SK-N-SH treated with all-trans-retinoic acid at 6 μM for 48 hours (cell line): Measurements from ENCODE around the gene GRAMD4.

Experiments
- ATAC-seq: fragments of 200-7000 bp; cut with Tn5 transposase; 3 replicates; pipeline ENCODE4 v1.9.1; 2020; ENCODE audit warnings: mild to moderate bottlenecking, moderate library complexity
- BACH2 ChIP-seq: fragments of 250-450 bp; sonication (Bioruptor Pico); IDR thresholded peaks from 2 replicates; pipeline ENCODE4 v1.9.0; 2021; ENCODE audit warnings: mild to moderate bottlenecking, borderline replicate concordance
- CSDC2 ChIP-seq: fragments of 250-450 bp; sonication (Bioruptor Pico); IDR thresholded peaks from 2 replicates; pipeline ENCODE4 v1.5.0; 2020; ENCODE audit warnings: mild to moderate bottlenecking, moderate library complexity
- ESRRG ChIP-seq: fragments of 250-450 bp; sonication (Bioruptor Pico); IDR thresholded peaks from 2 replicates; pipeline ENCODE4 v1.6.1; 2021; ENCODE audit warnings: mild to moderate bottlenecking
- OSR1 ChIP-seq: fragments of 250-450 bp; sonication (Bioruptor Pico); IDR thresholded peaks from 2 replicates; pipeline ENCODE4 v1.8.0; 2022; ENCODE audit warnings: moderate library complexity, mild to moderate bottlenecking, inconsistent platforms
- PATZ1 ChIP-seq: fragments of 250-450 bp; sonication (Bioruptor Pico); IDR thresholded peaks from 2 replicates; pipeline ENCODE4 v1.8.0; 2020; ENCODE audit warnings: mild to moderate bottlenecking, moderate library complexity, borderline replicate concordance
- POU6F1 ChIP-seq: fragments of 250-450 bp; sonication (Bioruptor Pico); IDR thresholded peaks from 2 replicates; pipeline ENCODE4 v1.8.0; 2021; ENCODE audit warnings: low read depth, mild to moderate bottlenecking, moderate library complexity, borderline replicate concordance
- PPARA ChIP-seq: fragments of 250-450 bp; sonication (Bioruptor Pico); IDR thresholded peaks from 2 replicates; pipeline ENCODE4 v1.5.0; 2020; ENCODE audit warnings: mild to moderate bottlenecking, borderline replicate concordance
- RARB ChIP-seq: fragments of 250-450 bp; sonication (Bioruptor Pico); IDR thresholded peaks from 2 replicates; pipeline ENCODE4 v1.8.0; 2021; ENCODE audit warnings: mild to moderate bottlenecking, moderate library complexity
- SNAI2 ChIP-seq: fragments of 250-450 bp; sonication (Bioruptor Pico); IDR thresholded peaks from 2 replicates; pipeline ENCODE4 v1.5.0; 2020; ENCODE audit warnings: mild to moderate bottlenecking, moderate library complexity
- TCF4 ChIP-seq: fragments of 250-450 bp; sonication (Bioruptor Pico); IDR thresholded peaks from 2 replicates; pipeline ENCODE4 v1.8.0; 2021; ENCODE audit warnings: mild to moderate bottlenecking, moderate library complexity, borderline replicate concordance
- TOX ChIP-seq: fragments of 250-450 bp; sonication (Bioruptor Pico); IDR thresholded peaks from 2 replicates; pipeline ENCODE4 v1.8.0; 2021; ENCODE audit warnings: mild to moderate bottlenecking, moderate library complexity, borderline replicate concordance
- TSHZ2 ChIP-seq: fragments of 250-450 bp; sonication (Bioruptor Pico); IDR thresholded peaks from 2 replicates; pipeline ENCODE4 v1.5.0; 2020; ENCODE audit warnings: mild to moderate bottlenecking, moderate library complexity
- ZC3H10 ChIP-seq: fragments of 250-450 bp; sonication (Bioruptor Pico); IDR thresholded peaks from 2 replicates; pipeline ENCODE4 v1.5.1; 2021; ENCODE audit warnings: mild to moderate bottlenecking, moderate library complexity
- ZFP3 ChIP-seq: fragments of 250-450 bp; sonication (Bioruptor Pico); IDR thresholded peaks from 2 replicates; pipeline ENCODE4 v1.5.0; 2020; ENCODE audit warnings: mild to moderate bottlenecking, moderate library complexity
- ZFP30 ChIP-seq: fragments of 450-650 bp; formaldehyde crosslinking; IDR thresholded peaks from 2 replicates; pipeline ENCODE4 v1.5.0; 2022; ENCODE audit warnings: mild to moderate bottlenecking, moderate library complexity
- ZNF70 ChIP-seq: fragments of 450-650 bp; formaldehyde crosslinking; IDR thresholded peaks from 2 replicates; pipeline ENCODE4 v1.5.0; 2020; ENCODE audit warnings: mild to moderate bottlenecking, moderate library complexity

Gene GRAMD4

GRCh38 chr22:46596032-46596441 lies 24.1 kb upstream of the GRAMD4 start (continued):
- TF ChIP-seq PATZ1 (no peak), ESRRG (CRISPR knock-in tag) (no peak), ZFP30 (peak; percentile 24; the same call in 1 of the 2 replicates)
- TF ChIP-seq, all 23 proteins: peak for 6

GRCh38 chr22:46596819-46597218 lies 23.4 kb upstream of the GRAMD4 start:
- TF ChIP-seq TCF4 (CRISPR knock-in tag) (no peak), RARB (CRISPR knock-in tag) (no peak), CSDC2 (CRISPR knock-in tag) (no peak), POU6F1 (CRISPR knock-in tag) (no peak), TOX (CRISPR knock-in tag) (no peak)
- TF ChIP-seq, all 23 proteins: peak for 0
- ATAC-seq = no peak

- no peak for ATAC-seq
- no peak for TF ChIP-seq SNAI2 (CRISPR knock-in tag)
- TF ChIP-seq ZNF70 (CRISPR knock-in tag) = no peak
- no peak for TF ChIP-seq BACH2 (CRISPR knock-in tag)
- TF ChIP-seq ZFP30 = no peak
- no peak for TF ChIP-seq ZC3H10 (CRISPR knock-in tag)
- no peak for TF ChIP-seq ZFP3 (CRISPR knock-in tag)
- no peak for TF ChIP-seq TCF4 (CRISPR knock-in tag)
- no peak for TF ChIP-seq CSDC2 (CRISPR knock-in tag)
- no peak for TF ChIP-seq POU6F1 (CRISPR knock-in tag)
- TF ChIP-seq PPARA (CRISPR knock-in tag) = no peak
- TF ChIP-seq PATZ1 = no peak
- no peak for TF ChIP-seq OSR1 (CRISPR knock-in tag)
- no peak for TF ChIP-seq TOX (CRISPR knock-in tag)
- no peak for TF ChIP-seq RARB (CRISPR knock-in tag)
Observed at GRCh38 chr22:46598224-46598623, 22.0 kb upstream of the GRAMD4 start.

- ATAC-seq = no peak
- no peak for TF ChIP-seq ZFP30
- no peak for TF ChIP-seq TSHZ2 (CRISPR knock-in tag)
- TF ChIP-seq TOX (CRISPR knock-in tag) = no peak
- TF ChIP-seq, all 23 proteins: peak for 0
Observed at GRCh38 chr22:46598737-46599424, 21.3 kb upstream of the GRAMD4 start.
